OCI-LY3 (cell line): Measurements from ENCODE around the gene AKAP3.

Experiments used
- H2AFZ ChIP-seq: fragments of 200-600, 300-600 bp; shearing (Covaris generic); 2 replicates; pipeline ENCODE4 v1.6.0; 2014; ENCODE audit warnings: antibody characterized with exemption, low read depth, low read length
- H3K27ac ChIP-seq: fragments of 200-600, 300-600 bp; sonication (generic); 2 replicates; pipeline ENCODE4 v1.5.1; 2014; ENCODE audit warnings: mild to moderate bottlenecking, low read length, moderate library complexity, mixed read lengths
- H3K27me3 ChIP-seq: fragments of 200-600, 300-600 bp; sonication (generic); 2 replicates; pipeline ENCODE4 v1.6.1; 2014; ENCODE audit warnings: low read depth, low read length, mixed read lengths
- H3K36me3 ChIP-seq: fragments of 200-600, 300-600 bp; sonication (generic); replicated peaks from 2 replicates; pipeline ENCODE3; 2014; ENCODE audit warnings: low read depth, low read length, mixed read lengths
- H3K4me1 ChIP-seq: fragments of 300-600, 200-600 bp; sonication (generic); 2 replicates; pipeline ENCODE4 v1.6.1; 2014; ENCODE audit warnings: low read length, mixed read lengths
- H3K4me2 ChIP-seq: fragments of 200-600, 300-600 bp; sonication (generic); 2 replicates; pipeline ENCODE4 v1.6.1; 2014; ENCODE audit warnings: low read length, mixed read lengths
- H3K4me3 ChIP-seq: fragments of 300-600, 200-600 bp; sonication (generic); 2 replicates; pipeline ENCODE4 v1.5.1; 2014; ENCODE audit warnings: antibody characterized with exemption, mild to moderate bottlenecking, low read length, moderate library complexity
- H3K79me2 ChIP-seq: fragments of 300-600, 200-600 bp; shearing (Covaris generic); 2 replicates; pipeline ENCODE4 v1.6.1; 2014; ENCODE audit warnings: mild to moderate bottlenecking, low read length, mixed read lengths
- H3K9ac ChIP-seq: fragments of 300-600, 200-600 bp; shearing (Covaris generic); 2 replicates; pipeline ENCODE4 v1.6.0; 2014; ENCODE audit warnings: mild to moderate bottlenecking, low read length, moderate library complexity
- H3K9me3 ChIP-seq: fragments of 200-600, 300-600 bp; shearing (Covaris generic); 2 replicates; pipeline ENCODE4 v1.6.1; 2014; ENCODE audit warnings: low read length, mixed read lengths; ENCODE audit not compliant: insufficient read depth
- H4K20me1 ChIP-seq: fragments of 200-600, 300-600 bp; sonication (generic); 2 replicates; pipeline ENCODE4 v1.6.1; 2016; ENCODE audit warnings: low read length, mixed read lengths; ENCODE audit not compliant: insufficient read depth
- CTCF ChIP-seq: fragments of 200-600, 300-600 bp; sonication (generic); IDR thresholded peaks from 2 replicates; pipeline ENCODE4 v1.5.1; 2014; ENCODE audit warnings: antibody characterized with exemption, low read length, low read depth
- EZH2phosphoT487 ChIP-seq: fragments of 200-600 bp; shearing (Covaris generic); IDR thresholded peaks from 2 replicates; pipeline ENCODE4 v1.6.1; 2018; ENCODE audit warnings: antibody characterized with exemption, mixed run types, low read depth

AKAP3 gene

GRCh38 chr12:4567073-4567881, 81.6 kb downstream of the AKAP3 start:
- Histone ChIP-seq H3K79me2 (no peaks in the 10 kb centered on the region), H2AFZ (no peak overlapping the region), H3K9ac (peak overlapping the region; percentile 68), H3K4me3 (peak overlapping the region; percentile 59), H3K27ac (peak overlapping the region; percentile 98), H3K4me1 (peaks cover 50% of the 10 kb centered on the region), H3K36me3 (peaks cover 5% of the 10 kb centered on the region), H3K27me3 (no peaks in the 10 kb centered on the region), H4K20me1 (no peaks in the 10 kb centered on the region), H3K9me3 (no peaks in the 10 kb centered on the region), H3K4me2 (peak overlapping the region; percentile 84)
- TF ChIP-seq EZH2phosphoT487 (no peak), CTCF (no peak)

GRCh38 chr12:4566474-4566873, 82.4 kb downstream of the AKAP3 start:
- peak overlapping the region; percentile 98 for H3K27ac ChIP-seq
- no peaks in the 10 kb centered on the region for H4K20me1 ChIP-seq
- peak overlapping the region; percentile 59 for H3K4me3 ChIP-seq
- no peaks in the 10 kb centered on the region for H3K27me3 ChIP-seq
- peaks cover 50% of the 10 kb centered on the region for H3K4me1 ChIP-seq
- H3K36me3 ChIP-seq = peaks cover 5% of the 10 kb centered on the region
- no peaks in the 10 kb centered on the region for H3K9me3 ChIP-seq
- H2AFZ ChIP-seq = no peak overlapping the region
- H3K4me2 ChIP-seq = peak overlapping the region; percentile 84
- no peaks in the 10 kb centered on the region for H3K79me2 ChIP-seq
- TF ChIP-seq EZH2phosphoT487 = no peak
- no peak for TF ChIP-seq CTCF
- peak overlapping the region; percentile 45 for H3K9ac ChIP-seq
